Fibroblast of mammary gland (primary cell): ENCODE data around the gene PITX1.

Experiments
- DNase-seq: peaks from one replicate; pipeline ENCODE4 v3.0.0-alpha.2; 2010; ENCODE audit warnings: low read depth
- H3K4me3 ChIP-seq: 2 replicates; pipeline ENCODE4 v1.5.1; 2011; ENCODE audit warnings: low read depth, mild to moderate bottlenecking, low read length, moderate library complexity; ENCODE audit not compliant: control insufficient read depth
- TF ChIP-seq, protein P1 (sequence below): conservative IDR thresholded peaks from 2 replicates; pipeline ENCODE4 v1.5.1; 2011; ENCODE audit warnings: low read depth, low read length, inconsistent platforms; ENCODE audit not compliant: control insufficient read depth, insufficient read depth

Gene PITX1

DNA sequence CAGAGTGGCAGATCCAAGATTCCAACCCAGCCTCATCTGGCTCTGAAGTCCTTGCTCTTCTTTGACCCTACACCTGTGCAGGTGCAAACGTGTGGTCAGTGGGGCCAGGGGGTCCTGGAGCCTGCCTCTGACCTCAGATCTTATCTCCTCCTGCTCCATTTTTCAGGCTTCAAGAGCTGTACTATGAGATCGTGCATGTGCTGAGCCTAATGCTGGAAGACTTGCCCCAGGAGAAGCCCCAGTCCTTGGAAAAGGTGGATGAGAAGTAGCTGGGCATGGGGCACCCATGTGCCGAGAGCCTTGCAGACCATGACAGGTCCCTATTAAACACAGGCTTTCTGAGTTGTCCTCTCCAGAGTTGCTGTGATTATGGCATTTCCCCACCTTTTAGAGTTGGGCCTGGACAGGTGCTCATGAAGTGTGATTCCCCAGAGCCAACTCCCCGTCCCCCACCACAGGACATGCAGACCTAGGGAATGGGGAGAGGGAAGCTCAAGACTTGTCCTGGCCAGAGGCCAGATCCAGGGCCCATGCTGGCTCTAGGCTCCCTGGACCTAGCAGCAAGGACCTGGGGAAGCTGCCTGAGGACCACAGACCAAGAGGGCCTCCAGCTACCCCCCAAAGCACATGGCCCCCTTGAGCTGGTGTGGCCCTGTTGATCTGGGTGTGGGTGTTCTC lies 22.5 kb downstream of the PITX1 start:
- DNase-seq = no peak
- TF ChIP-seq, protein P1, sequence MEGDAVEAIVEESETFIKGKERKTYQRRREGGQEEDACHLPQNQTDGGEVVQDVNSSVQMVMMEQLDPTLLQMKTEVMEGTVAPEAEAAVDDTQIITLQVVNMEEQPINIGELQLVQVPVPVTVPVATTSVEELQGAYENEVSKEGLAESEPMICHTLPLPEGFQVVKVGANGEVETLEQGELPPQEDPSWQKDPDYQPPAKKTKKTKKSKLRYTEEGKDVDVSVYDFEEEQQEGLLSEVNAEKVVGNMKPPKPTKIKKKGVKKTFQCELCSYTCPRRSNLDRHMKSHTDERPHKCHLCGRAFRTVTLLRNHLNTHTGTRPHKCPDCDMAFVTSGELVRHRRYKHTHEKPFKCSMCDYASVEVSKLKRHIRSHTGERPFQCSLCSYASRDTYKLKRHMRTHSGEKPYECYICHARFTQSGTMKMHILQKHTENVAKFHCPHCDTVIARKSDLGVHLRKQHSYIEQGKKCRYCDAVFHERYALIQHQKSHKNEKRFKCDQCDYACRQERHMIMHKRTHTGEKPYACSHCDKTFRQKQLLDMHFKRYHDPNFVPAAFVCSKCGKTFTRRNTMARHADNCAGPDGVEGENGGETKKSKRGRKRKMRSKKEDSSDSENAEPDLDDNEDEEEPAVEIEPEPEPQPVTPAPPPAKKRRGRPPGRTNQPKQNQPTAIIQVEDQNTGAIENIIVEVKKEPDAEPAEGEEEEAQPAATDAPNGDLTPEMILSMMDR = no peak
- H3K4me3 ChIP-seq = no peak overlapping the region

DNA sequence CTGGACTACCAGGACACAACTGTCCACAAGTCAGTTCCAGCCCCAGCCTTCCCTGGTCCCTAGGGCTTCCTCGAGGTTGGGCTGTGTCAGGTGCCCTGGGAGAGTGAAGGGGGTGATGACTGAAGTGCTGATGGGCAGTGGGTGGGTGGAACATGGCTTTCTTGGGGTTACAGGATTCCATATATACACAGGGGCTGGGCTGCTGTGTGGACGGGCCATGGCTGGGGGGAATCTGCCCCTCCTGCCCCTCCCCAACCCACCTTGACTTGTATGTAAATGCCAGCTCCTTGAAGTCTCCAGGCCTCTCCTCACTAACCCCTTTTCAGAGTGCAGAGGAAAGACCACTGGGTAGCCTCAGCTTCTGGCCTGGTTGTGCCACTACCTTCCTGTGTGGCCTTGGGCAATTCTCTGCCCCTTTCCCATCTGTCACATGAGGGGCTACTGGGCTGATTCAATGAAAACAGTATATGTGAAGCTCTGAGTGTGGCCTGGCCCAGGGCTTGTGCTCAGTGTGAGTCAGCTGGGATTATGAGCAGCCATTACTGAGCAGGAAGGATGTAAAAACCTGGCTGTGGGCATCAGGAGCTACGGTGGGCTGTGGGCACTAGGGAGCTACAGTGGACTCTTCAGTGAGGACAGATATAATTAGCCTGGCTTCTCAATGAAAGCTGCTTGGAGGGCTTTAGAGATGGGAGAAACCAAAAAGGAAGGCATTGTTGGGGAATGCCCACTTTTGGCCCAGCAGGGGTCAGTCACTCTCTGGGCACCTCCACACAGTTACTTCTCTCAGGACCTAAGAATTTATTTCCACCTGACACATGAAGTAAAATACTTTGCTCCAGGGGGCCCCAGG lies 23.3 kb downstream of the PITX1 start:
- no peak for DNase-seq
- no peak overlapping the region for H3K4me3 ChIP-seq
- TF ChIP-seq, protein P1 = peak; percentile 21

DNA sequence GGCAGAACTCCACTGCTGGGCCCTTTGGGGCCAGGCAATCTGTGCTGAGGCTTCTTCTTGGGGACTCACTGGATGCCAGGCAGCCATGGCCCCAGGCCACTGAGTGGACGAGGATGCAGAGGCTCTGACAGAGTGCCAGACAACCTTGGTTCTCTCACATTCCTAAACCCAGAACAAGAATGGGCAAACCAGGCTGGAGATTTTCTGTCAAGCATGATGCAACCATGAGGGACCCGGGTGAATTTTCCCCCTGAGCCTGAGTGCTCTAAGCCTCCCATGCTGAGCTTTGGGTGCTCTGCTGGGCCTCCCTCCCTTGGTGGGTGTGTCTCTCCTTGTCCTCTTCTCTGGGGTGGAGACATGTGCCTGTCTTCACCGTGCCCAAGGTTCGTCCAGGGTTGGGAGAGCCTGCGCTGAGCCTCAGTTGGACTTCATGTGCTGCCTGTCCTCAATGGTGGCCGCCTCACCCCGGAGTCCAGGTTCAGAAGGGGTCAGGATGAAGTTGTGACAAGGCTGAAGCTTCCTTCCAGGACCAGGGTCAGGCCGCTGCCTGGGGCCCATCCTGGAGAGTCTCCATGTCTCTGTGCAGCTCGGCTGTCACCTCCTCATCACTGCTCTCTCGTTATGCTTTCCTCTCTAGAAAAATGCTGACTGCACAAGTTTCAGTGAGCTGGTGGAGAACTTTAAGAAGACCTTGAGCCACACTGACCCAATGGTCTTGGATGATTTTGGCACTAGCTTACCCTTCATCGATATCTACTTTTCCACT lies 24.1 kb downstream of the PITX1 start:
- DNase-seq = no peak
- no peak overlapping the region for H3K4me3 ChIP-seq
- TF ChIP-seq, protein P1 = no peak

DNA sequence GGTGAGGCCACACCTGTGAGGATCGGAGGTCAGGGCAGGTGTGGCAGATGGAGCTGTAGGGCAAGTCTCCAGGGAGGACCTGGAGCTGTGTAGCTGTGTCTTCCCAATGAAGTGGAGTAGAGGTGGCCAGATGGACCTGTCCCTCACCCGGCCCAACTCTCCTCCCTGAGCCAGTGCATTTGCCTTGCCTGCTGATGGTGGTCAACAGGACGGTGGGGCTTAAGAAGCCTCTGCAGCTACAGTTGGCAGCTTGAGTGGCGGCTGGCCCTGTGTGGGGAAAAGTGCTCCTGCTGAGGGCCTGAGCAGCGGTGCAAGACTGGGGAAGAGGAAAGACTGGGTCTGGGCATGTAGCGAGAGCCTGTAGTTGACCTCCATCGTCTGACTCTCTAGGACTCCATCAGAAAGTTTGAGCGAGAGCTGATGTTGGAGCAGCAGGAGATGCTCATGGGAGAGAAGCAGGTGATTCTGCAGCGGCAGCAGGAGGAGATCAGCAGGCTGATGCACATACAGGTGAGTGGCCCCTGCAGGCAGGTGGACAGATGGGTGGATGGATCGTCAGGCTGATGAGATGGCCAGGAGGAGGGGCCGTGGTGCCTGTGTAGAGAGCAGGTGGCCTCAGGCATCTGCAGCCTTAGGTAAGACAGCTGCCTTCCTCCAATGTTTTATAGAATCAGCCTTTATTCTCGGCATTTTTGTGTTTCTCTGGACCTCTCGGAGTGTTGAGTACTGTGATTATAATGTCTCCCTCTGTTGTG lies 24.9 kb downstream of the PITX1 start:
- H3K4me3 ChIP-seq = no peak overlapping the region
- TF ChIP-seq, protein P1 = no peak
- DNase-seq = no peak

DNA sequence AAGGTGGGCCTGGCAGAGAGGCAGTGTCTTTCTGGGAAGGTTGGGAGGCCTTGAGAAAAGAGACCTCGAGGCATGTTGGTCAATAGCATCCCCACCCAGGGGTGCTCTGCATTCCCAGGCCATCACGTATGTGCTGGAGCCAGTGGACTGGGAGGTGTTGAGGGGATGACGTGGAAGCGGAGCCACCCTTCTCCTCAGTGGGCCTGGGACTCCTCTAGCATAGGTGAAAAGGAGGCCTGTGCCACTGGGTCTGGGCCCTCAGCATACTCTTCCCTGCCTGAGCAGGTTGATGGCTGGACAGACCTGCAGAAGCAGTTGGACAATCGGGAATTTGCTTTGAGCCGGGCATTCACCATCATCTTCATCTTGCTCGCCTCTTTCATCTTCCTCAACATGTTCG lies 25.5 kb downstream of the PITX1 start:
- DNase-seq = no peak
- H3K4me3 ChIP-seq = no peak overlapping the region
- TF ChIP-seq, protein P1 = no peak

DNA sequence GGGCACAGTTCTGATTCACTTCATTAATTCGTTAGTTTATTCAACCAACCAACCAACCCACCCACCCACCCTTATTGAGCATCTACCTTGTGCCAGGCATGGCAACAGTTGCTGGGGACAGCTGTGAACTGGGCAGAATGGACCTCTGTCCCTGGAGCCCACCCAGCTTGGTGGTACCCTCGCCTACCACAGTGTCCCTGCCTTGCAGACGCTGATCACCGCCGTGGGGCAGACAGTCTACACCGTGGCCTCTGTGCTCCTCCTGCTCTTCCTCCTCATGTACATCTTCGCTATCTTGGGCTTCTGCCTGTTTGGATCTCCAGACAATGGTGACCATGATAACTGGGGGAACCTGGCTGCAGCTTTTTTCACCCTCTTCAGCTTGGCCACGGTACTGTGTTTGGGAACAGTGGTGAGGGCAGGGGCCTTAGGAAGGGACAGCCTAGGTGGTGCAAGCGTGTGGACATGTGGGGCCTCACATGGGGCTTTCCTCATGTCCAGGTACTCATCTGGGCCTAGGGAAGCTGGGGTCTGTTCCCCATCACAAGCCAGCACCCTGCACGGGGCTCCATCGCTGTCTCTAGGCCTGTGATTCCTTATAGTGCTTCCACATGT lies 26.2 kb downstream of the PITX1 start:
- no peak overlapping the region for H3K4me3 ChIP-seq
- TF ChIP-seq, protein P1 = no peak
- DNase-seq = no peak
